Large intestine (tissue), 3 donors: ENCODE measurements around the gene DLD. TPM values are rescaled to one million over a fixed set of nuclear protein-coding genes. Genes with fewer than 3 reads are reported as not detected.

Source experiments
- DNase-seq, 2 donors: peaks; one replicate each; pipeline versions ENCODE4 v3.0.0 to v3.0.0-alpha.2; 2013
- H3K27ac ChIP-seq: one replicate; pipeline ENCODE4 v1.5.1; 2013; ENCODE audit warnings: low read length
- H3K27me3 ChIP-seq: 2 replicates; pipeline ENCODE4 v1.6.1; 2013; ENCODE audit warnings: low read length; ENCODE audit not compliant: control insufficient read depth, insufficient read depth
- H3K36me3 ChIP-seq: 2 replicates; pipeline ENCODE4 v1.6.1; 2013; ENCODE audit warnings: low read length; ENCODE audit not compliant: control insufficient read depth, insufficient read depth
- H3K4me1 ChIP-seq: one replicate; pipeline ENCODE4 v1.6.1; 2013; ENCODE audit warnings: low read length; ENCODE audit not compliant: control insufficient read depth, insufficient read depth
- H3K4me3 ChIP-seq: one replicate; pipeline ENCODE4 v1.5.1; 2013; ENCODE audit warnings: low read length
- H3K9me3 ChIP-seq: one replicate; pipeline ENCODE4 v1.6.1; 2013; ENCODE audit warnings: mild to moderate bottlenecking, low read depth, low read length, moderate library complexity; ENCODE audit not compliant: control insufficient read depth
- WGBS: methylation state at CpG from one replicate; pipeline ENCODE4 v1.1.5; 2013; ENCODE audit warnings: low lambda C conversion rate; ENCODE audit not compliant: insufficient coverage; 5-methylcytosine and 5-hydroxymethylcytosine counted together
- polyA plus RNA-seq: library from polyadenylated mRNA; unstranded; fragments of 120-200 nt; gene quantifications from one replicate; pipeline ENCODE4 v1.2.1, GENCODE V29; 2013

DLD gene
- polyA plus RNA-seq, 1 donor: 100 TPM

DNA sequence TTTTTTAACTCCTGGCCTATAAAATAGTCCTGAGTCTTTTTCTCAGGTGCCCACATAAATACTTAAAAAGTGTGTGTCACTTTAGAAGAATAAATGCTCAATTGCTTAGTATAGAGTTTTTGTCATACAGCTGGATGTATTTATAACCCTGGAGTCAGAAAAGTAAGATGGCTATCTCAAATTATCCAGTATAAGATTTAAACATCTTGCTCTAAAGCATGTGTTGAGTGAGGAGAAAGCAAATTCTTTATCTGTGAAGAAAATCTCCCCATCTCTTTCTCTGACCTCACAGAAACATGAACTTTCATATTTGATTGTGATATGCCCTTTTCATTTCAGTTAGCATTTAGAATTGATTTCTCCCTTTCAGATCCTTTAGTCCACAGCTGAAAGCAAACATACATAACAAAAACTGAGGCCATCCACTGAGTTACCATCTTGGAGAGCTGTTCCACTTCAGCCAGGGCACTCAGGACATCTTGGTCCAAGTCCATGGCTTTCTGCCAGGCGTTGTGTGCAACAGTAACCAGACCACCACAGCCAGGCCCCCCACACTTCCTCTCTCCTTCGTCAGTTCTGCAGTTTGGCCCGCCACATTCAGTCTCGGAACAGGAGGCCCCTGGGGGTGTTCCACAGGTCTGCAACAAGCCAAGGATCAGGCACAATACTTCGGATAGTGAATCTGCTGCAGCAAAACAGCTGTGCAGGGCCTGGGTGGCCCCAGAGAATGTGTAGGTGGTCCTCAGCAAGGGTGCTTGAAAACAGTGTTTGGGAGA is 40.9 kb downstream of the DLD start:
- WGBS: no CpG with 5 or more reads among the region's 5 CpGs
- Histone ChIP-seq H3K36me3 (peaks cover 78% of the 10 kb centered on the region), H3K27ac (no peak overlapping the region), H3K27me3 (no peaks in the 10 kb centered on the region), H3K9me3 (no peaks in the 10 kb centered on the region), H3K4me3 (no peak overlapping the region), H3K4me1 (no peaks in the 10 kb centered on the region)
- no peak for DNase-seq

DNA sequence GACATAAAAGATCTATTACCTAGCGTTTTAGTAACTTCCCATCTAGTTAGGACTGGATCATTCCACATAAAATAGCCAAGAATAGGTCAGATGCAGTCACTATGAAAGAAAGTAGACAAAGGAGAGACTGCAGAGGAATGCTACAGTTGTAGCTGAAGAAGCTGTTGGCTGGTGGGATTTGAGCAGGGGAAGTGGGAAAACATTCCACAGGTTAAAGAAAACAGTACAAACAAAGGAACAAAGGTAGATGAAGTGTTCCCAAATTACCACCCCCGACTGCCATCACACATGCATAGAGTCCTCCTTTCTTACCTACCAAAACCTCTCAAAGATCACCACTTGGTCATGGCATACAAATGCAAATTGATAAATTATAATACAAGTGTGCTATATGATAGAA is 41.8 kb downstream of the DLD start:
- H3K36me3 ChIP-seq: peaks cover 74% of the 10 kb centered on the region
- DNase-seq: no peak
- no peak overlapping the region for H3K4me3 ChIP-seq
- no peaks in the 10 kb centered on the region for H3K9me3 ChIP-seq
- WGBS: no CpG with 5 or more reads among the region's 2 CpGs
- no peak overlapping the region for H3K27ac ChIP-seq
- no peaks in the 10 kb centered on the region for H3K27me3 ChIP-seq
- H3K4me1 ChIP-seq: no peaks in the 10 kb centered on the region

DNA sequence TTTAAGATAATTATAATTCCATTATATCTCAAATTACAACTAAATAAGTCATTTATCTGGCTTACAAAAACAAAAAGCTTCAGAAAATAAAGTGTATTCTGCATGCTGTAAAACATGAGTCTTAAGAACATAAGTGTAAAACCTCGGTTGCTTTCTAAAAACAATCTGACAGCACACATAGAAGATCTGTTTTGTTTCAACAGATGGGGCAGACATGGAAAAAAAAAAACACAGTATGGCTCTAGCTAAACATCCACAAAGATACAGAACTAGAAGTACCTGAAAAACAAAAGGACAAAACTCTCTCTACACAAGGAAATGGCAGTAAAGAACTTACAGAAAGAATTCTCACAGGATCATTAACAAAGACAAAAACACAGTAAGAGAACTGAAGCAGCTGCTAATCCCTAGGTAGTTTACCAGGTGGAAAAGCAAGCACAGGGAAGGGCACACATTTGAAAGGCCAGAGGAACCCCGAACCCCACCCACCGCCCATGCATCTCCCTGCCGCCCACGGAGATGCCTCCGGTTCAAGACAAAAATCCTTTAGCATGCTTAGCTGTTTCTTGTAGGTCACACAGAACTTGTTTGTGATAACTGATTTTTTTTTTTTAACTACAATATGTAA is 42.5 kb downstream of the DLD start:
- H3K9me3 ChIP-seq: no peaks in the 10 kb centered on the region
- H3K4me1 ChIP-seq: no peaks in the 10 kb centered on the region
- peaks cover 71% of the 10 kb centered on the region for H3K36me3 ChIP-seq
- H3K4me3 ChIP-seq: no peak overlapping the region
- DNase-seq: no peak
- H3K27me3 ChIP-seq: no peaks in the 10 kb centered on the region
- WGBS: no CpG with 5 or more reads among the region's 6 CpGs
- H3K27ac ChIP-seq: no peak overlapping the region

DNA sequence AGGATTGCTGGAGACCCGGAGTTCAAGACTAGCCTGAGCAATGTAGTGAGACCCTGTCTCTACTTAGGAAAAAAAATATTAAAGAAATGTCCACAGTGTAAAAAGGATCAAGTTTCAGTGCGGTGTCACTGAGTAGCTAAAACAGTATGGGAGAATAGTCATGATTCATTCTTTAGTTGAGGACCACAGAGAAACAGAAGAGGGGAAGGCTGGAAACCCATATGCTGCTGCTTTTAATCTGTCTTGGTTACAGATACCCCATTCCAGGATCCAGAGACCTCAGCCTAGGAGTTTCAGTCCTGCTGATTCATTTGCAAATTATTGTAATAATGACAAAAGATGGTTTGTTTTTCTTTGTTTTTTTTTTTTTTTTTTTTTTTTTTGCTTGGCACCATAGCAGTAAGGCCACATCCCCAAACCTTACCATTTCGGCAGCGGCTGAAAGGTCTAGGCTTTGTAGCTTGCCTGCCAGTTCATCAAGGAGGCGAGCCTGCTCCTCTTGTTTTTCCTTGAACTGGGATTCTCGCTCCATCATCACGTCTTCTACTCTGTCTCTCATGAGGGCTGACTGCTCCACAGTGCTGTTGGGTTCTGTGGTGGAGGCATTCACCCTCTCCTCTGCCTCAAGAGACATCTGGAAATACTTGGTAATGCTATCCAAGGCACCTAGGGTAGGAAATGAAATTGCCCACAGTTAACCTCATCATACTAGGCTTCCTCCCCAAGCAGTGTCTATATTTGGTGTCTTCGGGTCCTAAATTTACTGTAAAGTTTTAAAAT is 44.2 kb downstream of the DLD start:
- Histone ChIP-seq H3K9me3 (no peaks in the 10 kb centered on the region), H3K27ac (no peak overlapping the region), H3K27me3 (no peaks in the 10 kb centered on the region), H3K4me3 (no peak overlapping the region), H3K36me3 (peaks cover 71% of the 10 kb centered on the region), H3K4me1 (no peaks in the 10 kb centered on the region)
- DNase-seq: no peak
- 33% methylated on average over 1 of the region's 8 CpGs for WGBS

DNA sequence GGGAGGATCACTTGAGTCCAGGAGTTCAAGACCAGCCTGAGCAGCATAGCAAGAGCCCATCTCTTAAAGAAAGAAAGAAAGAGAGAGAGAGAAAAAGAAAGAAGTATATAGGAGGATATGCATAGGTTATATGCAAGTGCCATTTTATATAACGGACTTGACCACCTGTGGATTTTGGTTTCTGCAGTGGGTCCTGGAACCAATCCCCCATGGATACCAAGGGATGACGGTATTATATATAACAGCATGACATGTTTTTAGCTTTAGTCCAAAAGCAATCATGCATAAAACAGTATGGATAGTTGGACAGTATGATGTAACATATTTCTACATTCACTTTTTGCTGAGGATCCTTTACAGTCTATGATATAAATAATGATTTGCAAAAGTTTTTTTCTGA is 45.3 kb downstream of the DLD start:
- no peak overlapping the region for H3K27ac ChIP-seq
- H3K4me1 ChIP-seq: no peaks in the 10 kb centered on the region
- H3K9me3 ChIP-seq: no peaks in the 10 kb centered on the region
- DNase-seq: no peak
- peaks cover 71% of the 10 kb centered on the region for H3K36me3 ChIP-seq
- no CpG with 5 or more reads among the region's 2 CpGs for WGBS
- H3K27me3 ChIP-seq: no peaks in the 10 kb centered on the region
- H3K4me3 ChIP-seq: no peak overlapping the region

DNA sequence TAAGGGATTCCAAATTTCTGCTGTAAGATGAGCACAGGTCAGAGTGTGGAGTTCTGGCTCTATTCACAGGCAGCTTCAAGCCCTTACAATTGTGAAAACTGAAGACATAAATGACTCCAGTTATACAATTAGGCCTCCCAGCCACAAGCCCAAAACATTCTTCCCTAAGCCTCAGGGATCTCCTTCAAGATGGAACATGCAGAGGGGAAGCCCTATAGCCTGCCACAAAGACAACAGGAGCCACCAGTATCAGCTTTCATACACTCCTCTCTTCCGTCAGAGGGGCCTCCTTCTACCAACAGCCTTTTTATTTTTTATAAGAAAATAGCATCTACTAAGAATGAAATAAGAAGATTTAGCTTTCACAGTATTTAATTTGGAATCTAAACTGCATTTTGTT is 46.5 kb downstream of the DLD start:
- DNase-seq: no peak
- H3K27me3 ChIP-seq: no peaks in the 10 kb centered on the region
- no peaks in the 10 kb centered on the region for H3K4me1 ChIP-seq
- no peak overlapping the region for H3K4me3 ChIP-seq
- peaks cover 69% of the 10 kb centered on the region for H3K36me3 ChIP-seq
- H3K27ac ChIP-seq: no peak overlapping the region
- no peaks in the 10 kb centered on the region for H3K9me3 ChIP-seq
- WGBS: no CpG with 5 or more reads among the region's 1 CpG

DNA sequence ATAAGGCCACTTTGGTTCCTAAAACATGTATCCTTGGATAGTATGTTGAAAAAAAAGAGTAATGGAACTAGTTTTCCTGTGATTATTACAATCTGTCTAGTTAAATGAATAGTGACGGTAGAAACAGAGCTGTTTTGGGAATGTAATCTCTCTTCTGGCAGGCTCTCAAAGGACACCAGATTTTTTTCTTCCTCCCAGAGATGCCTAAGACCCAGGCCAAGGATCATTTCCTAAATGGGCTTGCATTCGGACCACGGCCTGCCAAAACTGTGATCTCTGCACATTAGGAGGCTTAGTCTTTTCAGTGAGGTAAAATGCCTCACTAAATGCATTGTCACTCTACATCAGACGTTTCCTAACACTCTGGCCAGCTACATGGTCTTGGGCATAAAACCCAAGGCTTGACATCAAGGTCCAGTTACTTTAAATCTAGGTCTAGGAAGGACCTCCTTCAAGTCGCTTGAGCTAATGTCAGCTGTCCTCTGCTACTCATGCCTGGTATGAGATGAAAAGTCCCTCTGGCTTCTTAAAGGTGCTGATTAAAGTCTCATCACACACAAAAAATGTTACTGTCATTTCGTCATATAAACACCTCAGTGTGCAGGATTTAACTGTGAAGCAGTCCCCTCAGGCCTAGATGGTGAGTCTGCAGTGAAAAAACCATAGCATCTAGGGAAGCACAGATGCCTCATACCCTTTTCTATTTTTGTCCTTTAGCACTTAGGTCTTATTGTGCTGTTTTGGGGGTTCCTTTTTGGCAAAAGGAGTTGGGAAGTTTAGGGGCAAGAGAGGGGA is 47.7 kb downstream of the DLD start:
- Histone ChIP-seq H3K27me3 (no peaks in the 10 kb centered on the region), H3K4me3 (no peak overlapping the region), H3K36me3 (peaks cover 68% of the 10 kb centered on the region), H3K4me1 (no peaks in the 10 kb centered on the region), H3K27ac (no peak overlapping the region), H3K9me3 (no peaks in the 10 kb centered on the region)
- WGBS: 80% methylated on average over 1 of the region's 6 CpGs
- no peak for DNase-seq

DNA sequence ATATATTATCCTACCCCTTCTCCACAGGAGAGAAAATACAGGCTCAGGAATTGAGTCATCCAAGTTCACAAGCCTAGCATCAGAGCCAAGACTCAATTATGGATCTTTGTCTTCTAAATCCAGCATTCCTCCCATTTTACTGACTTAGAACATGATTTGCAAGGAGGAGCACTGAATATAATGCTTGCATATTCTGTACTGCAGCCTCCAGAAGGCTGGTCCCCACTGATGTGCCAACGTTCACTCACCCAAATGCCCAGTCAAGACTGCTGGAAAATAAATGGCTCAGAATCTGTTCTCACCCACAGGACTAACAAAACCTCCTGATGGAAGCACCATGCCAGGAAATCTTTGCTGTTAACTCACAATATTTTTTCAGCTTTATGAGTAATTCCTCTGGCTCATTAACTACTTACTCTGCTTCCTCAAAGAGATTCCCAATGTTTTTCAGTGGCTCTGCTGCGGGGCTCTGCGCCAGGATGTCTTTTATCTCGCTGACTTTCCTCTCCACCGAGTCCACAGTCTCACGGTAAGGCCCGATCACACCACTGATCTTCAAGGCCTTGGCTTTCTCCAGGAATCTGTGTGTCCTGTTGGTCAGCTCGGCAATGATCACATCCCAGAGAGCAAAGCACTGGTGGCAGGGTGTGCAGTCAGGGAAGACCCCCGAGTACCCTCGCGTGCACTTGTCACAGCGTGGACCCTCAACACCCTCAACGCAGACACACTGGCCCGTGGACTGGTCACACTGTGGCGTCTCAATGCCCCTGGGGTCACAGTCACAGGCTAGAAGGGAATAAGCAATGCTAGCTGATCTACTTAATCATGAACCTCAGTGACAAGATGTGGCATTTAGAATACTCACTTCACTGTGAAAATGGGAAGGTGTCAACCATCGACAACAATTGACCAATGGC is 48.8 kb downstream of the DLD start:
- DNase-seq: no peak

DNA sequence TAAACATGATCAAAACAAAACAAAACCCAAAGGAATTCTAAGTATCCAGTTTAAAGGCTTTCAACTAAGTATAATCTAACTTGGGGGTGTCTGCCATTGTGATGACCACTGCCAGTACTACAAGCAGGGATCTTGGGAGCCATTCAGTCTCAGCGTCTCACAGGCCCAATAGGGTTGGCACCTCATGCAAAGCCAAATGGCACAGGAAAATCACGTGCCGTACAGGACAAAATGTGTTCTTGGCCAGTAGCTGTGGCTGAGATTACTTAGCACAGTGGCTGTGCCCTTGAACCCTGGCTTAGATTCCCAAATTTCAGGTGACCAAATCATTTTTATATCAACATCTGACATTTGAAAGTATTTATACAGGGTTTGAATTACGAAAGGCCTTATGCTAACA is 50.0 kb downstream of the DLD start:
- WGBS: no CpG with 5 or more reads among the region's 4 CpGs
- DNase-seq: no peak
- no peaks in the 10 kb centered on the region for H3K9me3 ChIP-seq
- no peak overlapping the region for H3K27ac ChIP-seq
- no peak overlapping the region for H3K4me3 ChIP-seq
- no peaks in the 10 kb centered on the region for H3K4me1 ChIP-seq
- H3K27me3 ChIP-seq: no peaks in the 10 kb centered on the region
- H3K36me3 ChIP-seq: peaks cover 72% of the 10 kb centered on the region

More for the DNA sequence above, 48.8 kb downstream of the DLD start:
- Histone ChIP-seq H3K9me3 (no peaks in the 10 kb centered on the region), H3K36me3 (peaks cover 71% of the 10 kb centered on the region), H3K27ac (no peak overlapping the region), H3K27me3 (no peaks in the 10 kb centered on the region), H3K4me1 (no peaks in the 10 kb centered on the region), H3K4me3 (no peak overlapping the region)
- no CpG with 5 or more reads among the region's 16 CpGs for WGBS
